K562 (cell line): ENCODE results near the gene PLD3. TPM values are rescaled to one million over a fixed set of nuclear protein-coding genes. Genes with fewer than 3 reads are reported as not detected.

Experiments
- ARID1B ChIP-seq: fragments of 450-650 bp; IDR thresholded peaks from 2 replicates; pipeline ENCODE4 v1.6.1; 2016; ENCODE audit warnings: antibody characterized with exemption, mild to moderate bottlenecking, inconsistent platforms
- ATF4 ChIP-seq: fragments of 450-650 bp; formaldehyde crosslinking; IDR thresholded peaks from 2 replicates; pipeline ENCODE4 v1.4.0; 2022; ENCODE audit warnings: mild to moderate bottlenecking, moderate library complexity
- FOXJ3 ChIP-seq: sonication (generic); formaldehyde crosslinking; IDR thresholded peaks from 2 replicates; pipeline ENCODE4 v1.4.0; 2020; ENCODE audit warnings: mild to moderate bottlenecking, missing genetic modification reagents
- GTF2E2 ChIP-seq: fragments of 200-800 bp; sonication (Bioruptor generic); IDR thresholded peaks from 2 replicates; pipeline ENCODE4 v1.6.1; 2016; ENCODE audit warnings: missing genetic modification characterization, missing compliant biosample characterization
- GTF2F1 ChIP-seq: IDR thresholded peaks from 2 replicates; pipeline ENCODE4 v1.6.1; 2011; ENCODE audit warnings: low read depth, low read length, improper control_type of control experiment
- JUNB ChIP-seq: fragments of 450-650 bp; formaldehyde crosslinking; conservative IDR thresholded peaks from 2 replicates; pipeline ENCODE4 v1.4.0; 2020; ENCODE audit warnings: mild to moderate bottlenecking
- LCOR ChIP-seq: sonication (generic); formaldehyde crosslinking; IDR thresholded peaks from 2 replicates; pipeline ENCODE4 v1.8.0; 2022; ENCODE audit warnings: mild to moderate bottlenecking, missing genetic modification reagents
- MAX ChIP-seq: sonication (generic); formaldehyde crosslinking; IDR thresholded peaks from 2 replicates; pipeline ENCODE4 v1.9.0; 2022; ENCODE audit warnings: mild to moderate bottlenecking, missing genetic modification reagents
- MYC ChIP-seq, 2 experiments: fragments of 250-450 bp in 1 of 2; sonication (Bioruptor Pico) in 1 of 2; IDR thresholded peaks; 2 replicates each; pipeline versions ENCODE4 v1.5.1 to v1.6.1; 2012 to 2021; ENCODE audit warnings: low read depth in 2 of 2, borderline replicate concordance in 1 of 2, improper control_type of control experiment in 1 of 2, low read length in 1 of 2, mild to moderate bottlenecking in 1 of 2, moderate library complexity in 1 of 2
- NBN ChIP-seq: fragments of 450-650 bp; IDR thresholded peaks from 2 replicates; pipeline ENCODE4 v1.6.1; 2016; ENCODE audit warnings: low read depth, mild to moderate bottlenecking
- PHTF2 ChIP-seq: fragments of 250-450 bp; sonication (Bioruptor Pico); IDR thresholded peaks from 2 replicates; pipeline ENCODE4 v1.5.0; 2021; ENCODE audit warnings: mild to moderate bottlenecking
- POLR2A ChIP-seq: fragments of 450-650 bp; conservative IDR thresholded peaks from 2 replicates; pipeline ENCODE4 v1.6.1; 2016
- PRMT5 ChIP-seq: sonication (generic); formaldehyde crosslinking; IDR thresholded peaks from 2 replicates; pipeline ENCODE4 v1.5.0; 2020; ENCODE audit warnings: missing genetic modification reagents
- SMC3 ChIP-seq: conservative IDR thresholded peaks from 2 replicates; pipeline ENCODE4 v1.6.1; 2011; ENCODE audit warnings: low read depth, low read length, improper control_type of control experiment; ENCODE audit not compliant: insufficient read depth
- TBP ChIP-seq: optimal IDR thresholded peaks from 2 replicates; pipeline ENCODE3; 2011; ENCODE audit warnings: low read depth, low read length, improper control_type of control experiment
- TEAD1 ChIP-seq, 2 experiments: fragments of 450-650 bp in 1 of 2; sonication (generic) in 1 of 2; formaldehyde crosslinking; IDR thresholded peaks; 2 replicates each; pipeline versions ENCODE4 v1.4.0 to v1.8.0; 2020 to 2022; ENCODE audit warnings: mild to moderate bottlenecking in 2 of 2, missing genetic modification reagents in 1 of 2
- VEZF1 ChIP-seq: fragments of 200-800 bp; sonication (Bioruptor generic); IDR thresholded peaks from 2 replicates; pipeline ENCODE4 v1.6.1; 2017; ENCODE audit warnings: missing genetic modification characterization, missing compliant biosample characterization
- XRCC4 ChIP-seq: IDR thresholded peaks from one replicate; pipeline ENCODE4 v1.6.1; 2011; ENCODE audit not compliant: insufficient read depth, insufficient read length; ENCODE audit errors: extremely low read depth
- ZBTB11 ChIP-seq, 3 experiments: fragments of 200-800 bp in 1 of 3; fragments of 250-450 bp in 1 of 3; fragments of 450-650 bp in 1 of 3; sonication (Bioruptor Pico) in 1 of 3; sonication (Bioruptor generic) in 1 of 3; formaldehyde crosslinking in 1 of 3; IDR thresholded peaks; 2 replicates each; pipeline versions ENCODE4 v1.6.1 to v1.8.0; 2016 to 2022; ENCODE audit warnings: mild to moderate bottlenecking in 2 of 3, missing genetic modification characterization in 2 of 3, missing compliant biosample characterization in 1 of 3, moderate library complexity in 1 of 3
- ZFP36 ChIP-seq: fragments of 150-350 bp; IDR thresholded peaks from 2 replicates; pipeline ENCODE4 v1.6.1; 2018; ENCODE audit warnings: low read length, low read depth; ENCODE audit not compliant: partially characterized antibody
- ZFX ChIP-seq: sonication (generic); formaldehyde crosslinking; IDR thresholded peaks from 2 replicates; pipeline ENCODE4 v1.8.0; 2022; ENCODE audit warnings: mild to moderate bottlenecking, missing genetic modification reagents, moderate library complexity
- ZNF780A ChIP-seq: fragments of 250-450 bp; sonication (Bioruptor Pico); IDR thresholded peaks from 2 replicates; pipeline ENCODE4 v1.5.0; 2021; ENCODE audit warnings: mild to moderate bottlenecking
- polyA plus RNA-seq, 8 experiments: library from polyadenylated mRNA; depleted of rRNA in 4 of 8; stranded (reverse) in 5 of 8; unstranded in 3 of 8; fragments of >200 nt; fragmentation: Nextera tagmentation in 2 of 8; fragmentation: Illumina TruSeq in 1 of 8; extraction: Ambion mirVana in 2 of 8; extraction: Trizol in 1 of 8; gene quantifications; 2 replicates each; pipeline versions ENCODE4 v1.2.1 to v1.2.3, GENCODE V29; 2011 to 2014; ENCODE audit warnings: inconsistent platforms in 1 of 8, missing spikeins in 1 of 8
- total RNA-seq, 7 experiments: library from RNA; depleted of rRNA in 6 of 7; stranded (reverse); fragments of >200 nt in 6 of 7; fragmentation: Illumina TruSeq in 2 of 7; extraction: Trizol in 2 of 7; gene quantifications; 2 replicates each; pipeline versions ENCODE4 v1.2.1 to v1.2.3, GENCODE V29; 2011 to 2021; ENCODE audit warnings: low replicate concordance in 1 of 7

Gene PLD3
- total and polyA plus RNA-seq, 9 of the 15 experiments (the other 6 are each of a cell fraction or from before 2014, with no cell fraction given), result 2.3 to 128 (median 72.7) TPM

- TF ChIP-seq ZBTB11 (CRISPR knock-in tag; IDR thresholded peaks at IDR 0.05) (peak in 1 of 3 experiments; percentile 70; a peak in 1 of 6 replicates), PRMT5 (CRISPR knock-in tag) (no peak), ZFX (peak; percentile 81), PHTF2 (CRISPR knock-in tag) (no peak), XRCC4 (no peak), MAX (CRISPR knock-in tag) (peak; percentile 83), LCOR (CRISPR knock-in tag) (no peak), ARID1B (peak; percentile 54; the same call in 1 of the 2 replicates), ZNF780A (no peak), GTF2E2 (tag) (0 out of 2 replicates have a peak, but pooled peaks have one; percentile 64), JUNB (CRISPR knock-in tag) (no peak; the same call in 1 of the 2 replicates), MYC (IDR thresholded peaks at IDR 0.05; ENCODE audit: low read depth, low read length) (0 out of 2 replicates have a peak, but pooled peaks have one; percentile 48), MYC (CRISPR knock-in tag; IDR thresholded peaks at IDR 0.05; ENCODE audit: borderline replicate concordance, low read depth) (no peak), ATF4 (CRISPR knock-in tag) (no peak), POLR2A (peak; percentile 97), ZFP36 (no peak), VEZF1 (CRISPR knock-in tag) (peak; percentile 91), NBN (no peak), GTF2F1 (0 out of 2 replicates have a peak, but pooled peaks have one; percentile 59), TEAD1 (CRISPR knock-in tag; IDR thresholded peaks at IDR 0.05) (peak in 1 of 2 experiments; percentile 69; a peak in 1 of 4 replicates), TBP (peak; percentile 97), SMC3 (0 out of 2 replicates have a peak, but pooled peaks have one; percentile 17), FOXJ3 (CRISPR knock-in tag) (no peak)
These were observed 77.2 kb downstream of the PLD3 start, which contains the start of gene SERTAD1 (continued) for GRCh38 chr19:40425450-40426287.
